HG03565 (cell line): ENCODE data around the gene ZNF296.
A peak's percentile ranks its signal among the peaks of the same experiment; 100 is the strongest.

ENCODE experiments used
- ATAC-seq: cut with Tn5 transposase; IDR thresholded peaks from one replicate; pipeline ENCODE4 v1.9.1; 2021; ENCODE audit warnings: mild to moderate bottlenecking, moderate library complexity; ENCODE audit not compliant: unreplicated experiment

Gene ZNF296

DNA sequence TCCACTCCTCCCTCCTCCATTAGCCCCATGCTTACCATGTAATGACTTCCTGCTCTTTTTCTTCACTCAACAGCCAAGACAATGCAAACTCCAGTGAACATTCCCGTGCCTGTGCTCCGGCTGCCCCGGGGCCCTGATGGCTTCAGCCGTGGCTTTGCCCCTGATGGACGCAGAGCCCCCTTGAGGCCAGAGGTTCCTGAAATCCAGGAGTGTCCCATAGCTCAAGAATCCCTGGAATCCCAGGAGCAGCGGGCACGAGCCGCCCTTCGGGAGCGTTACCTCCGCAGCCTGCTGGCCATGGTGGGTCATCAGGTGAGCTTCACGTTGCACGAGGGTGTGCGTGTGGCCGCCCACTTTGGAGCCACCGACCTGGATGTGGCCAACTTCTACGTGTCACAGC, 13.8 kb upstream of the ZNF296 start:
- ATAC-seq = no peak

DNA sequence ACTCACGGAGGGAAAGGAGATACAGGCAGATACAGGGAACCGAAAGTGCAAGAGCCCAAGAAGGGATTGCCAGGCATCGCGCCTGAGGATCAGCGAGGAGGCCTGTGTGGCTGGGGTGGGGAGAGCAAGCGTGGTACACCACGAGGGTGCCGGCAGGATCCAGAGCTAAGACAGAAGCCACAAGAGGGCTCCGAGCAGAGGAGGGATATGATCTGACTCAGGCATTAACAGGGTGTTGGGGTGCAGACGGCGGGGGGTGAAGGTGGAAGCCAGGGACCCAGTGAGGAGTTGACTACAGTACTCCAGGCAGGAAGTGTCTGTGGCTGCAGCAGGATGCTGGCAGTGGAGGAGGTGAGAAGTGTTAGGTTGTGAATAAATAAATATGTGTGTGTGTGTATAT, 11.3 kb upstream of the ZNF296 start:
- ATAC-seq = no peak

DNA sequence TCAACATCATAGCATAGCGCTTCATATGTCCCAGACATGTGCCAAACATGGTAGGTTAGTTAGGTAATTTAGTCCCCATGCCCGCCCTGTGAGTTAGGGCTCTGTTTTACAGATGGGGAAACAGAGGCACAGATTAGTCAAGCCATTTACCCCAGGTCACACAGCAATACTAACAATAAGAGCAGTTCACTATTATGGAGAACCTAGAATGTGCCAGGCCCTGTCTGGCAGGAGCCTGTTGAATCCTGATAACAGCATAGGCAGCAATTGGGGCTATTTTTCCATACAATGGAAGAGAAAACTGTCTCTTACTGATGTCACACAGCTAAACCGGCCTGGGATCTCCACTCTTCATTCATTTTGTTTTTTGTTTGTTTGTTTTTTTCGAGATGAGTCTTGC, 10.2 kb upstream of the ZNF296 start:
- no peak for ATAC-seq

DNA sequence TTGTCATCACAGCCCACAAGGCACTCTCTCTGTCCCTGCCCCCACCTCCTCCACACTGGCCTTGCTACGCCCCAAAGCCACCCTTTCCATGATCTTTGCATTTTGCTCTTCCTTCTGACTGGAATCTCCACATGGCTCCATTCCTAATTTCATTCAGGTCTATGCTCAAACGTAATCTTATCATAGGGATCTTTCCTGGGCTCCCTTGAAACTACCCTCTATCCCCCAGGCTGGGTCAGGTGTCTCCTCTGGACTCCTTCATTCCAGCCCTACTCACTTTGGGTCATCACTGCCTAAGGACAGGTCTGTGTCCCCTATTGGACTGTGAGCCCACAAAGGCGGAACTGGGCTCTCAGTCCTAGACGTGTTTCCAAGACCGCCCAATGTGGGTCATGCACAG, 5.9 kb upstream of the ZNF296 start:
- ATAC-seq = no peak

DNA sequence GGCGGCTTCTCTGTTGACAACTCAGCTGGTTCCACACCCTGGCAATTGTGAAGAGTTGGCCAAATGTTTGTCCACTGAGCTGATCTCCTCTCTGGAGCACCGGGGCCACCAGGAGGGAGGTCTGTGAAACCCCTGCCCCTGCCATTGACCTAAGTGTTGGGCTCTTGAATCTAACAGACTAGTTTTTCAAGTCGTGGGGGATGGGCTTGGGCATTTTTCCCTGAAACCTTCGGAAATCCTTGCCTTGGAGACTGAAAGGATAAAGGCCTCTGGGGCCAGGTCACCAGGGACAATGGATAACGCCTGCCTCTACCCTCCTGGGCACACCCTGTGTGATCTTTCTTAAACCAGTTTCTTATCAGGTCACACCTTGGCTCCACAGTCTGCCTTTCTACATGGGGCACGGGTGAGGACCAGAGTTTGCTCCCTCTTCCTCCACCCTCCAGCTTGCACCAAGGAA, 3.7 kb upstream of the ZNF296 start:
- no peak for ATAC-seq

DNA sequence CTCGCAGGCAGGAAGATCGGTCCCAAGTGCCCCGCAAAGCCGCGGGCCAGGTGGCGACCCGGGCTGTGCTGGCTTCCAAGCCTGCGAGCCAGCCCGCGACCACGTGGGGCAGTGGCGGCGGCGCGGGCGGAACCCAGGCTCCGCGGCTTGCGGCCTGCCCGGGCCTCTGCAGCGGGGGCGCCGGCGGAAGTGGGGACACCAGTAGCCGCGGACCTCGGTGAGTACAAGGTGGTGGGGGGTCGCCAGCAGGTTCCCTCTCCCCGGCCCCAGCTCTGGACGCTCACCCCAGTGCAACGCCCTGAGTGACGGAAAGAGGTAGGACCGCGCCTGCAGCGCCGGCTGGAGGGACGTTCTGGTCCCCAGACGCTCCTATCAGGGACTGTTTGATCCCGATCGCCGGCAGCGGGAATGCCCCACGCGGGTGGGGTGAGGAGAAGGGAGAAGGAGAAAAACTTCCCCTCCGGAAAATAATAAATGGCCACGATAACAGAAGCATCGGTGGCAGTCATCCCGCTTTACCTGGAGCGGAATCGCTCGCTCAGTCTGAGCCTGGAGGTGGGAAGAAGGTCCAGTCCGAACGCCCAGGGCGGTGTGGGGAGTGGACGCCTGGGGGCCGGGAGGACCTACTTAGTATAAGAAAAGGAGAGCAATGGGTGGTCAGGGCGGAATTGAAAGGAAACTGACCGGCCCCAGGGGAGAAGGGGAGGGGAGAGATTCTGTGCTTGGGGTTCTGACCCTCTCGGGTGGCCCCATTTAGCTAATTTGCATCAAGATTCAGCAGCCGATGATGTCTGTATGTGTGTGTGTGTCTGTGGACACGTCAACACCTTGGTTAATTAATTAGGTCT, 3.0 kb upstream of the ZNF296 start, which contains the start of gene GEMIN7:
TSS of gene GEMIN7 (plus strand) at position 198 of the 848 bp plus-strand sequence. CDS start 10,855 bp downstream, outside the sequence.
- ATAC-seq = no peak

DNA sequence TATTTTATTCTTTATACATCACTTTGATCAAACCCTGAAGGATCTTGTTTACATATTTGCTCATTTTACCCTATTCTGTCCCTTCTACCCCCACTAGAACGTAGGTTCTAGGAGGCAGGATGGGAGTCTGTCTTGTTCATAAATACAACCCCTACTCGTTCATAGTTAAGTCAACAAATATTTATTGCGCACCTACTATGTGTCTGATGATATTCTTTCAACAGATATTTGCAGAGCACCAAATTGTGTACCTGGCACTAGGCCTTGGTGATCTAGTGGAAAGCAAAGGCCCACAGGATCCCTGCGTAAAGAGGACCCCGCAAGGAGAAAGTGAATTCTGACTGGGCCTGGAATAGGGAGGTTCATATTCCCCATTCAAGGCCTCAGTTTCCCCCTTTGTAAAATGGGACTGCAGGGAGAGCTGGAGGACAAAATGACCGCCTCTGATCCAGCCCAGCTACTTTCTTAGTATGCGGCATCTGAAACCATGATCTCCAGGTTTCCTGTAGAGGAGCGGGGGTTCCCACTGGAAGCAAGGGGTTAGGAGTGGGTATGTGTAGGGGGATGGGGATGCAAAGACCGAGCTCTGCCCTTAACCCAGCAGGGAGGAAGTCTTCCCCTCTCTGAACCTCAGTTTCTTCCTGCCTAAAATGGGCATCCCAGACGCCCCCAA, 2.2 kb upstream of the ZNF296 start:
- no peak for ATAC-seq

DNA sequence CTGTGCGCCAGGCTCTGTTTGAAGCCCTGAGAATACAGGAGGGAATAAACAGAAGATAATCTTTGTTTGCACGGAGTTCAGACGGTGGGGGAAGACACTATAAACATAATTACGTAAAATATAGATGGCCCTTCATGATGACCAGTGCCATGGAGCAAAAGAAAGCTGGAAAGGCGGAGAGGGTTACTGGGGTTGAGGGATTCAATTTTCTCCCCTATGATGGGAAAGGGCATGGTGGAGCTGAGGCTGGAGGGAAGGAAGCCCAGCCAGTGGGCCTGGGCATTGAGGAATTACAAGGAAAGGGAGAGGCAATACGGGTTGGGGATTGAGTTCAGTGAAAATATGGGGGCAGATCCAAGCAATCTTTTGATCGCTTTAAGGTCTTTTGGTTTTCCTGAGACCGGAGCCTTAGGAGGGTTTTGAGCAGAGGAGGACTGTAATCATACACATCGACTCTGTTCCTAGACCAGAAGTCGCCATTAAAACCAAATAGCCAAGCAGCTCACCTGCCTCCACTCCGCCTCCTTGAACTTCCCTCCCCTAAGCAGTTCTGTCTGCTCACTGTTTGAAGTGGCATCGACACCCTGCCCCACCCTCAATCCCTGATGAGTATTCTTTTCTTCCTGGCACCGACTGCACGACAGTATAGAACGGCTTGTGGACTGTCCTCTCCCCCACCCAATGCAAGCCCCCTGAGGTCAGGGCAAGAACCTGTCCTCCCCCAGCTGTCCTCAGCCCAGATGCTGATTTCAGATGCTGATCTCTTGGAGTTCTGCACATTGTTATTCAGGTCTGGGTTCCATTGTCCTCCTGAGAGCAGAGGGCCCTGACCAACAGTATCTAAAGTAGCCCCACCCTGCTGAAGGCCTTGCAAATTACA, 813 bp upstream of the ZNF296 start:
- ATAC-seq = no peak

DNA sequence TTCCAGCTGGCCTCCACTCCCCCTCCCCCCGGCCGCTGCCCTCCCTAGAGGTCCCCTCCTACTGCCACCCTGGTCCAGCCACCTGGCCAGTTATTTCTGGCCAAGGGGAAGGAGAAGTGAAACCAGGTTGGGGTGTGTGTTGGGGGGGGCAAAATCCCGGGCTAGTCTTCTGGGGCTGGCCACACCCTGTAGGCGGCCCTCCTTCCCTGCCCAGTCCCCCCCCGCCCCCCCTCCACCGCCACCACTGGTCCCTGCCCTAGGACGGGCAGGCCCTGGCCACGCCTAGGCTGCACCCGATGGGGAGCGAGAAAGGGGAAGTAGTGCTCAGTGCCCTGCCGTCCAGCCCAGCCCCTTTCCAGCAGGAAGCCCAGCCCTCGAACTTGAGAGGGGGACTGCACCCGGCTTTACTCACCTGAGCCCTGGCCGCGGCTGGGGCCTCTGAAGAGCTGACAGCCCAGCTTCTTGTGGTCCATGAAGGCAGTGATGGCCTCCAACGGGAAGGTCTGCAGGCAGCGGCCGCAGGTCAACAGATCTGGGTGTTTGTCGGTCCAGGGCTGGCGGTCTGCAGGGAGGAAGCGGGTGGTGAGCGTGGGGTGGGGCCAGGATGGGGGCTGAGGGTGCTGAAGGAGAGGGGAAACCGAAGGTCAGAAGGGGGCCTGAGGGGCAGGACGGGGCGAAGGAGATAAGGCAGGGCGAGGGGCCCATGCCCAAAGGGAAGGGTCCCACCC, 813 bp downstream of the ZNF296 start:
- peak; percentile 39 for ATAC-seq

DNA sequence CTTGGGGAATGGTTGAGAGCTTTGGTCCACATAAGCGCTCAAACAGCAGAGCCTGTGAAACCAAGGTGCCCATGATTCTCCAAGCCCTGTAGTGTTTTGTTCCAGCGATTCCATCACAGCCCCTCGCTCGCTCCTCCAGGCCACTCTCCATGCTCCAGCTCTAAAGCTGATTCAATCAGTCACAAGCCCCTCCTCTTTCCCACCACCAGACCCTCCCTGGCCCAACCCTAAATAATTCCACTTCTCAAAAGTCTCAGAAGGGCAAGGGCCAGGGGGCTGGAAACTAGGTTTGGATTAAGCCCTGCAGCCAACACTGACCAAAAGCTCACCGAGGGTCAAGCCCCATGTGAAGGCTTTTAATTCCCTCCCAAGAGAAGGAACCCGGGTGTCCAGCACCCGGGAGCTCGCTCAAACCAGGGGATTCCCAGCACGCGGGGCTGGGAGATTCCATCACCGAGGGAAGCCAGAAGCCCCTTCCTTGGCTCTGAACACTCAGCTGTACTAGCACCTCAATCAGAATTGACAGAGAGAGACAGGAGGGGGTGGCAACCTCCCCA, 1.5 kb downstream of the ZNF296 start:
- peak; percentile 10 for ATAC-seq

DNA sequence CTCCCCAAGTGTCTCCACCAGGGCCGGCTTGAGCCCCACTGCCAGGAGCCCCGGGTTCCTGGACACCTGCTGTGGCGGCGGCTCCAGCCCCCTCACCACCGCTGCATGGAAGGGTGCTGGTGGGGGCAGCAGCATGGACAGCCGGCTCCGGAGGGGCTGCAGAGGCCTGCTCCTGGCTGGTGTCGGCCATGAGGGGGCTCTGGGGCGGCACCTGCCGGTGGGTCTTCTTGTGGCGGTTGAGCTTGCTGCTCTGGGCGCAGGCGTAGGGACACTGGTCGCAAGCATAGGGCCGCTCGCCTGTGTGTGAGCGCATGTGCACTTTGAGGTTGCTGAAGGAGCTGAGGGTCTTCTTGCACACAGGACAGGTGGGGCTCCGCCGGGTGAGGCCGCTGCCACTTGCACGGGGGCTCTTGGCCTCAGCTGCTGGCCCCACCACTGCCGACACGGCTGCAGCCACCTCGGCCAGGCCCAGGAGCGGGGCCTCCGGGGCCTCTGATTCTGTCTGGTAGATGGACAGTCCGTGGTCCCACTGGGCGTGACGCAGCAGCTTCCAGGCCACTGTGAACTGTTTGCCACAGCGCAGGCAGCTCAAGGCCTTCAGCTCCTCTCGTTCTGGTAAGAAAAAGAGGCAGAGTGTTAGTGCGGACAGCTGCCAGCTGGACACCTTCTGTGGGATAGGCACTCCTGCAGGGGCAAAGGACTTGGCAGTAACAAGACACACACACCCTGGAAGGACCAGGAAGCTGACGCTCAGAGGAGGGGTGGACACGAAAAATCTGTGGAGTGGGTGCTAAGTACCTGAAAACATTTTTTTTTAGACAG, 4.1 kb downstream of the ZNF296 start:
- no peak for ATAC-seq

DNA sequence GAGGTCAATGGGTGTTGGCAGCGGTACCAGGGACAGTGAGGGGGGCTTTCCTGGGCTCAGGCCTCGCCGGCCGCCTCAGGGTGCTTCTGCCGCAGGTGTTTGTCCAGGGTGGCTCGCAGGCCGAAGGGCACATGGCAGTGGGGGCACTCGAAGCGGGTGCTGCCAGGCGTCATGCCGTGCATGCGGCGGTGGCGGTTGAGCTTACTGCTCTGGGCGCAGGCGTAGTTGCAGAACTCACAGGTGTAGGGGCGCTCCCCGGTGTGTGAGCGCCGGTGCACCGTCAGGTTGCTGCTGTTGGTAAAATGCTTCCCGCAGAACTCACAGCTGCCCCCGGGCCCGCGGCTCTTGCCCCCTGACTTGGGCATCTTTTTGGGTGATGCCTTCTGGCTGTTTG, 4.7 kb downstream of the ZNF296 start:
- ATAC-seq = no peak

DNA sequence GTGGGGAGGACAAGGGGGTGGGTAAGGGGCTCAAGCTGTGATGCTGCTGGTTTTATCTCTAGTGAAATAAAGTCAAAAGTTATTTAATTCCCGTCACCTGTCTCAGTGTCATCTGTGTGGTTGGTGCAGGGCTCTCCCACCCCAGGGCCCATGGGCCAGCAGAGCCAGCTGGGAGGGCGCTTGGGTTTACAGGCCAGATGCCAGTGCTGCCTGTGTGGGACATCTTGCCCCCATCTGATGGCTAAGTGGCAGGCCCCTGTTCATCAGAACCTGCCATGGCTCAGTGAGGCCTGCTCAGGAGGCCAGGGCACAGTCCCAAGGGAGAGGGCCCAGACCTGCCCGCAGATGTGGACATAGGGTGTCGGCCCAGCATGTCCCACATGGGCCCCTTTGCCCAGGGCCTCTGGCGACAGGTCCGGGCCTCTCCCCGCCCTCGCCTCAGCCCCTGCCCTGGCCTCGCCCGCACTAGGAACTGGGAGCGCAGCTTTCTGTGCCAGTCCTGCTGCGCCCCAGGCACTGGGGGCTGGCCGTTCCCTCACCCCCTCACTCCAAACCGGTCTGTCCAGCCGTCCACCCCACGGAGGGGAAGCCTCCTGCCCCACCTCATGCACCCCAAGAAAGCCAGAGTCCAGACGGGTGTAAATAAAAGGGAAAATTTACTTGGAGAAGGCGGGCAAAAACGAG, 5.3 kb downstream of the ZNF296 start:
- ATAC-seq = no peak

DNA sequence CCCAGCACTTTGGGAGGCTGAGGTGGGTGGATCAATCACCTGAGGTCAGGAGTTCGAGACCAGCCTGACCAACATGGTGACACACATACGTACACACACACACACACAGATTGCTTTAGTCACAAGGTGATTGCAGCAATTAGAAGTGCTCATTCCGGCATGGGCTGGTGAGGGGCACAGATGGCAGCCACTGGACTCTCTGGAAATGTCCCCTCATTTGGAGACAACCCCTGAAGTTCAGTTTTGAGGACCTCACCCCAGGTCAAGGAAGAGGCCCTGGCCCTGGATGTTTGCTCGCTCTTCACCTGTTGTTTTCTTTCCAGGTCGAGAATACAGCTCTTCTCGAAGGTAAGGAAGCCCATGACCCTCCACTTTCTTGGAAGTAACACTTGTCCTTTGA, 6.1 kb downstream of the ZNF296 start:
- no peak for ATAC-seq

DNA sequence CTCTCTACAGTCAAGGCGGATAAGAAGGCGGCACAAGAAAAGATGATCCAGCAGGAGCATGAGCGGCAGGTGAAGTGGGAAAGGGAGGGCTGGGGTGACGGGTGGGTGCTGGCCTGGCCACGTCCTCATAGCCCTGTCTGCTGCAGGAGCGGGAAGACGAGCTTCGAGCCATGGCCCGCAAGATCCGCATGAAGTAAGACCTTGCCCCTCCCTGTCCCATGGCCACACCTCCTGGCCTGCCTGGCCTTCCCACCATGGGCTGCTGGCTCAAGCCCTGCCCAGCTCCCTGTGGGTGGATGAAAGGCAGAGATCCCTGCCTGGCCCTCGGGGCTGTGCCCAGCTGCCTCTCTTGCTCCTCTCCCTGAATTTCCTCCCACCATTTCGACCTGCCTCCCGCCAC, 7.2 kb downstream of the ZNF296 start:
- no peak for ATAC-seq

DNA sequence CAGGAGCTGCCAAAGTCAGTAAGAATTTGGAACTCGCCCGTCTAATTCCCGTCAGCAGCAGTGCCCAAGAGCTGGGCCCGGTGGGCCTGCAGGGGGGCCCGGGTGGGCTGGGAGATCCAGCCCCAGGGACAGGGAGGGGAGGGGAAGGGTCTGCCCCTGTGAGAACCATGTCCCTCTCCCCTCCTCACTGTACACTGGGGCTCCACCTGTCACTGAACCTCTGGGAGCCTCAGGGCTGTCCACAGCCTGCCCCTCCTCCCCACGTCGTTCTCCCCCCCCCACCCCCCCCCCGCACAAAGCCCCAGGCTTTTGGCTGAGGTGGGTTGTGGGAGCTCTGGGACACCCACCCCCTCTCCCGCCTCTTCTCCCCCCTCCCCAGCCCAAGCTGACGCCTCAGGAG, 8.2 kb downstream of the ZNF296 start:
- no peak for ATAC-seq

DNA sequence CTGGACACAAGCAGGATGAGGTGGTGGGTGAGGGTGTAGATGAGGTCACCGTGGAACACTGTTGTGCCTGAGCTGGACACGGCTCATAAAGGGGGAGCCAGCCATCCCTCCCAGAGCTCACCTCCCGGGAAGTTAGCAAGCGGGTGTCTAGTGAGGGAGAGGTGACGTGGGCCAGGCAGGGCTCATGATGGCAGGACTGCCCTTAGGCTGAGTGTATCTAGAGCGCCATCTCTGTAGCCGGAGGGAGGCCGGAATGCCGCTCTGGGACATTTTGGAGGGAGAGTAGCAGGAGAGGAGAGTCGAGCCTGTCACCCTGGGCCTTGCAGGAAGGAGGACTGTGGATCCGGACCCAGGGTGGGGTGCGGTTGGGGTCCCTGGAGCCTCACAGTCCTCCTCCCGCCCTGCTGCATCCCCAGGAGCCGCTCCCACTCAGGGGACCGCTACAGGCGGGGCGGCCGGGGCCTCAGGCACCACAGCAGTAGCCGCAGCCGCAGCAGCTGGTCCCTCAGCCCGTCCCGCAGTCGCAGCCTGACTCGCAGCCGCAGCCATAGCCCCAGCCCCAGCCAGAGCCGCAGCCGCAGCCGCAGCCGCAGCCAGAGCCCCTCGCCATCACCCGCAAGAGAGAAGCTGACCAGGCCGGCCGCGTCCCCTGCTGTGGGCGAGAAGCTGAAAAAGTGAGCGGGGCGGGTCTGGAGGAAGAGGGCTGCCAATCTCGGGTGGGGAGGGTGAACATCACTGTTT, 9.2 kb downstream of the ZNF296 start:
- no peak for ATAC-seq
